Motor neuron (in vitro differentiated cells): ENCODE measurements around the gene KIF6. TPM values are rescaled to one million over a fixed set of nuclear protein-coding genes. Genes with fewer than 3 reads are reported as not detected.
A peak's percentile ranks its signal among the peaks of the same experiment; 100 is the strongest.

Experiments
- ATAC-seq, 8 experiments: fragments of 200-7000 bp; cut with Tn5 transposase; replicated peaks in 6 of 8; 2 replicates each; pipeline ENCODE4 v1.8.0; 2021; ENCODE audit warnings: mild to moderate bottlenecking in 8 of 8, moderate library complexity in 8 of 8
- H3K27ac ChIP-seq, 2 donors: fragments of 250-450 bp; sonication (Bioruptor Pico); 2 replicates each; pipeline ENCODE4 v1.9.0; 2021; ENCODE audit warnings: antibody characterized with exemption in 2 of 2, mild to moderate bottlenecking in 2 of 2, moderate library complexity in 1 of 2
- H3K4me1 ChIP-seq, 2 donors: fragments of 250-450 bp; sonication (Bioruptor Pico); replicated peaks in 1 of 2; 2 replicates each; pipeline ENCODE4 v1.6.1; 2021; ENCODE audit warnings: antibody characterized with exemption in 2 of 2, mild to moderate bottlenecking in 2 of 2, moderate library complexity in 1 of 2
- H3K4me3 ChIP-seq, 5 donors: fragments of 250-450 bp; sonication (Bioruptor Pico); 2 replicates each; pipeline ENCODE4 v1.9.0; 2021; ENCODE audit warnings: antibody characterized with exemption in 5 of 5, mild to moderate bottlenecking in 5 of 5, moderate library complexity in 4 of 5
- WGBS, 10 experiments: fragments of 450-650 bp; shearing (Covaris generic); methylation state at CpG; one replicate each; pipeline ENCODE4 v1.0.0; 2022; 5-methylcytosine and 5-hydroxymethylcytosine counted together
- in situ Hi-C, 9 experiments: fragments of 400-800 bp; cut with MboI; loops; one replicate each; pipeline ENCODE4 v1.15.0; 2021; ENCODE audit warnings: low sequenced_read_pairs in 9 of 9, low pct_unique_long_range_greater_than_20kb in 2 of 9; ENCODE audit not compliant: unreplicated experiment in 9 of 9
- total RNA-seq, 8 experiments: library from RNA; unstranded; fragments of 300-600 nt; gene quantifications; 2 replicates each; pipeline versions ENCODE4 v1.2.3 to v1.2.4, GENCODE V29; 2022

KIF6 gene
- 1 to 10 TPM; 1.0 to 2.8 (median 1.6) TPM for total RNA-seq

DNA sequence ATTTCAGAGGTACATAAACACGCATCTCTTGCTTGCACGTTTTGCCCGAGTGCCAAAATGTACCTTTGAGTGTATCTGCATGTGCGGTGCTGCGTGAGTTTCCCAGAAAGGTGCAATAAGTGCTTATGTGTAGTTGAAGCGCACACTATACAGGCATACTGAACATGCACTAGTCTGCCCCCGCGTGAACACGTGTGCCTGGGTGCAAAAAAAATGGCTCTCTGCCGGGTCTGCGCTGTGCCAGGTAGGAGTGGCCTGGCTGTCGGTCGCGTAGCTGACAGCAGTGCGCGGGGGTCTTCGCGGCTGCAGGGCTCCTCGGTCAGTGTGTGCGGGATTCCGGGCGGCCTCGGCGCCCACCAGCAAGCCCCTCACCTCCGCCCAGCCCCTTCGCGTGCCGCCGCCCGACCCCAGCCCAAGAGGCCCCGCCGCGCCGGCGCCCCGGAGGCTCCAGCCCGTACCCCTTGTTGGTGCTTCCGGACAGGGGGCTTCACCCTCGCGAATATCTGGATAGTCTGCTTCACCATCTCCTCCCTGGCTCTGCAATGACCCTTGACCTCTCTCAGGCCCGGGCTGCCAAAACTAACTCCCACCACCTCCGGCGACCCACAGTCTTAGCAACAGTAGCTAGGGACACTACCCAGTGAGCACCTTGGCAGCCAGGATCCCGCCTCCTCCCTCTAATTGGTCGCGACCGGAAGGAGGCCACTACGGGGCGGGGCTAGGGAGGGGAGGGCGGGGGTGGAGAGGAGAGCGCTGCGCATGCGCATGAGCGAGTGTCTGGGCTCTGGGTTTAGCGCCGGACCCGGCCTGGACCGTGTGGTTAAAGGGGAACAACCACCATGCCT lies at the start of gene KIF6:
TSS of gene KIF6 (minus strand) at position 622 of the 845 bp plus-strand sequence. CDS start at position 524, 98 bp downstream.
- H3K27ac ChIP-seq = no peak within 1 kb of the TSS
- in situ Hi-C loops = no loop called here
- ATAC-seq = peak; percentile 96 to 99 (median 98)
- 7 to 42% (median 40%) methylated on average over 4 to 19 of the region's 58 CpGs; no CpG with 5 or more reads in 3 of the 10 experiments for WGBS, 10 experiments
- H3K4me1 ChIP-seq = no peaks in the 10 kb centered on the region
- peak within 1 kb of the TSS; percentile 59 to 82 (median 68) for H3K4me3 ChIP-seq

- no peak for ATAC-seq
Measured at GRCh38 chr6:39773782-39774181, 48.6 kb upstream of the KIF6 start.

GRCh38 chr6:39772559-39773273 lies 47.5 kb upstream of the KIF6 start:
- Histone ChIP-seq H3K4me1 (peaks cover 7 to 11% of the 10 kb centered on the region in 2 donors), H3K4me3 (no peak overlapping the region), H3K27ac (no peak overlapping the region)
- peak in 2 of 8 experiments; percentile 8 to 84 for ATAC-seq
- in situ Hi-C loops = no loop called here
- WGBS, 10 experiments = 0 to 95% (median 45%) methylated on average over 2 to 5 of the region's 6 CpGs; no CpG with 5 or more reads in 1 of the 10 experiments

More at GRCh38 chr6:39773782-39774181, 48.6 kb upstream of the KIF6 start:
- WGBS, 10 experiments = 89 to 100% (median 97%) methylated on average over 1 to 2 of the region's 2 CpGs; no CpG with 5 or more reads in 6 of the 10 experiments
- in situ Hi-C loops = no loop called here
- Histone ChIP-seq H3K27ac (no peak overlapping the region), H3K4me1 (peaks cover 7 to 12% of the 10 kb centered on the region in 2 donors), H3K4me3 (no peak overlapping the region)

DNA sequence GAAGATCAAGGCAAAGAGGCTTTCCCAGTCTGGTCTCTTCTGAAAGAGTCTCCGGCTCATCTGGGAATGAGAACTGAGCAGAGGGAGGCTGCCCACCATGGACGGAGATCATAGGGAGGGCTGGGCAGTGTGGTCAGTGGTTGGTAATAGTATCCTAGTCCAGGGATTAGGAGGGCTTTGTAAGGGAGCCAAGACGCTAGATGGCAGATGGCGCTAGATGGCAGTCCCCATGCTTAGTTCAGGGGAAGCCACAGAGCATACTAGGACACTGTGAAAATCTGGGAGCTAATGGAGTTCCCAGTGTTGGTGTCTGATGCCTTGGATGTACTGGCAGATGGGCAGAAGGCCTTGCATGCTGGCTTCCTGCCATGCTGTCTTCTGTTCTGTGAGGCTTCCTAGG lies 45.2 kb upstream of the KIF6 start:
- Histone ChIP-seq H3K4me3 (no peak overlapping the region), H3K4me1 (peaks cover 0 to 3% of the 10 kb centered on the region in 2 donors), H3K27ac (no peak overlapping the region)
- no peak for ATAC-seq
- 80 to 100% (median 86%) methylated on average over 1 to 4 of the region's 4 CpGs; no CpG with 5 or more reads in 7 of the 10 experiments for WGBS, 10 experiments
- in situ Hi-C loops = no loop called here

DNA sequence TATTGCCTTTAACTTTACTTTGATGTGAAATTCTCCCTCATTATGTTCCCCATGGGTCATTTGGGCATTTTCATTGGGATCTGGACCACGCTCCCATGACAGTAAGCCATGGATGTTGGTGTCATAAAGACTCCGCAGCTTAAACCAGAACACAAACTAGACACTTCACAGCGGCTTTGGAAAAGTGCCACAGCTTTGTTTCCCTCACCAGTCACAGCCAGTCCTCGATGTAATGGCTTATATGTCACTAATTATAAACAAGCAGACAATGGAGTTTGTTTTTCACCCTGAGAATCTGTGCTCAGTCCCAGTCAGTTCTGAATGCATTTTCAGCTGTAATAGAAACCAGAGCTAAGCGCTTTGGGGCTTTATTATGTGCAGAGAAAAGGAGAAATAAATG lies 43.8 kb upstream of the KIF6 start:
- Histone ChIP-seq H3K4me1 (peaks cover 0 to 3% of the 10 kb centered on the region in 2 donors), H3K27ac (no peak overlapping the region), H3K4me3 (no peak overlapping the region)
- 34 to 93% (median 58%) methylated on average over 1 to 5 of the region's 5 CpGs for WGBS, 10 experiments
- in situ Hi-C loops = no loop called here
- peak in 3 of 8 experiments; percentile 28 to 47 (median 44) for ATAC-seq

DNA sequence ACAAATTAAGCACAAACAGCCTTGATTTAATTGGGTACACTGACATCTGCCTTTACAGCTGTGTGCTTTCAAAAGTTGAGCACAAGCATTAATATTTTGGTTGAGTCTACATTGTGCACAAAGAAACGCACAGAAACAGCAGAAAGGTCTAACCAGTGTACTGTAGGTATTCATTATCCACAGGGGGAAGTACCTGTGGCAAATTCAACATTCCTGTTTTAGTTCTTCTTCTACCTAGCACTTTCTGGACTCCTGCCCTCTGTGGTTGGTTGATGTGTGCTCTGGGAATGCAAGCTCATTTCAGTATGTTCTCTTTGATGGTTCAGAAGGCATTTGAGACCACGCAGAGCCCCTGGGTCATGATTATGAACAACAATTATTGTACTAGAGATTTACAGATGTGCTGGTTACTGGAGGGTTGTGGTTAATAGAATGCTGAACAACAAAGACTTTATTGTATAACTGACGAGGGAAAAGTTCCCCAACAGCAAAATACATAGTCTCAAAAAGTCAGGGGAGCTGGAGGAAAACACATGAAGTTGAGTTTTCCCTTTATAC lies 40.4 kb upstream of the KIF6 start:
- no peak for ATAC-seq
- Histone ChIP-seq H3K4me1 (peaks cover 0 to 3% of the 10 kb centered on the region in 2 donors), H3K27ac (no peak overlapping the region), H3K4me3 (no peak overlapping the region)
- 0 to 81% (median 43%) methylated on average over 1 to 3 of the region's 3 CpGs; no CpG with 5 or more reads in 6 of the 10 experiments for WGBS, 10 experiments
- in situ Hi-C loops = no loop called here

GRCh38 chr6:39760226-39760952 lies 35.2 kb upstream of the KIF6 start:
- Histone ChIP-seq H3K4me1 (no peaks in the 10 kb centered on the region), H3K27ac (no peak overlapping the region), H3K4me3 (no peak overlapping the region)
- WGBS, 10 experiments = 14 to 100% (median 83%) methylated on average over 1 to 3 of the region's 3 CpGs; no CpG with 5 or more reads in 1 of the 10 experiments
- ATAC-seq = no peak
- in situ Hi-C loops = no loop called here

GRCh38 chr6:39758905-39759605 lies 33.8 kb upstream of the KIF6 start:
- ATAC-seq = no peak
- Histone ChIP-seq H3K27ac (no peak overlapping the region), H3K4me3 (no peak overlapping the region), H3K4me1 (no peaks in the 10 kb centered on the region)
- WGBS, 10 experiments = 57 to 100% (median 90%) methylated on average over 1 to 2 of the region's 2 CpGs; no CpG with 5 or more reads in 3 of the 10 experiments
- in situ Hi-C loops = no loop called here

DNA sequence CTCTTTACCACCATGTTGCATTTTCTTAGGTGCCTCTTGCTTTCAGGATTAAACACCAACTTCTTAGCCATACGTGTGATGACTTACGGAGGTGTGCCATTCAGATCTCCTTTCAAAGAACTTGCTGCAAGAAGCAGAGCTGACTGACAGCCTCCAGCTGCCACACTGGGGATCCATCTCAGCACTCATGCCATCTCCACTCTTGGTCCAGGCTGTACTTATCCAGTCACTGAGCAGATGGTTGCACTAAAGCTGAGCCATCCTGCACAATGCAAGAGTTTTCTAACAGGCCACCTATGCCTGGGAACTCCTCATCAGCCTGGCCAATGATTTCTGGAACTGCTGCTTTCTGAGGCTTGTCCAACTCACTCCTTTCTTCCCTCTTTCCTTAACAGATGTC lies 31.4 kb upstream of the KIF6 start:
- no peak overlapping the region for H3K27ac ChIP-seq
- H3K4me1 ChIP-seq = peaks cover 2 to 3% of the 10 kb centered on the region in 2 donors
- ATAC-seq = no peak
- in situ Hi-C loops = no loop called here
- no peak overlapping the region for H3K4me3 ChIP-seq
- 50 to 100% (median 92%) methylated on average over 1 to 2 of the region's 2 CpGs; no CpG with 5 or more reads in 2 of the 10 experiments for WGBS, 10 experiments

GRCh38 chr6:39755231-39755630 lies 30.0 kb upstream of the KIF6 start:
- no peak overlapping the region for H3K27ac ChIP-seq
- H3K4me1 ChIP-seq = peaks cover 2 to 3% of the 10 kb centered on the region in 2 donors
- in situ Hi-C loops = no loop called here
- 42 to 100% (median 80%) methylated on average over 1 of the region's 1 CpG; no CpG with 5 or more reads in 1 of the 10 experiments for WGBS, 10 experiments
- H3K4me3 ChIP-seq = no peak overlapping the region
- ATAC-seq = no peak

DNA sequence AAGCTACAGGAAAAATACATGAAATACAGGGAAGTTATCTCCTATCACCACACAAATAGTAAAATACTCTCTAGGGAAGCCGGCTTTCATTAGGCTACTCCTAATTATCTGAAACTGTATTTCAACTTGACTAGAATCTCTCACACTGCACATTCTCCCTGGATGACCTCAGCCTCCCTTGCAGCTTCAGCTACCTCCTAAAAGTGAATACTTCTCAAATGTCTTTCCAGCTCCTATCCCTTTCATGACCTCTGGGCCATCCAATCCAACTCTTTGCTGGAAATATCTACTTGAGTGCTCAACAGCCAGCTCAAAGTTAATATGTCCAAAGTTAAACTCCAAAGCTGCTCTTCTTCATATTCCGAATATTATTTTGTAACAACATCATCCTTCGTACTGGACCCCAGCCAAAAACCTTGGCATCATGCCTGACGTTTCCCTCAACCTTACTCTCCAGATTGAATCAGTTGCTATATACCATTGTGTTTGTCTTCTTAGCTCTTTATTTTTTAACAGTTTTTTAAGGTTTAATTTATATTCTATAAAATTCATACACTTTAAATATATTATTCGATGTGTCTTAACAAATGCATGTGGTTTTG lies 29.4 kb upstream of the KIF6 start:
- in situ Hi-C loops = no loop called here
- WGBS, 10 experiments = 19 to 100% (median 77%) methylated on average over 2 to 5 of the region's 5 CpGs
- peaks cover 2 to 3% of the 10 kb centered on the region in 2 donors for H3K4me1 ChIP-seq
- no peak overlapping the region for H3K27ac ChIP-seq
- H3K4me3 ChIP-seq = no peak overlapping the region
- ATAC-seq = no peak

GRCh38 chr6:39753725-39754045 lies 28.5 kb upstream of the KIF6 start:
- in situ Hi-C loops = no loop called here
- no peak overlapping the region for H3K4me3 ChIP-seq
- WGBS, 10 experiments = 5 to 100% (median 43%) methylated on average over 1 to 3 of the region's 3 CpGs; no CpG with 5 or more reads in 3 of the 10 experiments
- peaks cover 2 to 3% of the 10 kb centered on the region in 2 donors for H3K4me1 ChIP-seq
- no peak overlapping the region for H3K27ac ChIP-seq
- peak in 5 of 8 experiments; percentile 22 to 86 (median 53) for ATAC-seq
